ENCODE results near the gene PTPN4.

PTPN4 gene

DNA sequence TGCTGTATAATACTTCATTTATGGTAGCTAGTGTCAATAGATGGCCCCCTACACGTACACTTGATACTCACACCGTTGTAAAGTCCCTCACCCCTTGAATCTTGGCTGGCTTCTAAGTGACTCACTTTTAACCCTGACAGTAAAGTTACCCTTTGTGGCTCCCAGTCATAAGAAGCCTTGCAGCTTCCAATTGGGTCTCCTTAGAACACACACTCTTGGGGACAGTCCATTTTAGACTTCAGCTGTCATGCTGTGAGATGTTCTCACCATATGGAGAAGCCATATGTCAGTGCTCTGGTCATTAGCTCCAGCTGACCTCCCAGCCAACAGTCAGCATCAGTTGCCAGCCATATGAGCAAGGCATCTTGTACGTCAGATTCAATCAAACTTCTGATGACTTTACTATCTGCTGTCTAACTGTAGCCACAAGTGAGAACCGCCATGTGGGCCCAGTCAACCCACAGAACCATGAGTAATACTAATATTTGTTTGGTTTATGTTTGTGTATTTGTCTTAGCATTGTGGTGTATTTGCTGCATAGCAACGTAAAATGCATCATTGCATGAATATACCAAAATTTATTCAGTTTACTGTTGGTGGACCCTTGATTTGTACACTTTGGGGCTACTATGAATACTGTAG lies 68.3 kb downstream of the PTPN4 start:
- TF ChIP-seq, protein P1, sequence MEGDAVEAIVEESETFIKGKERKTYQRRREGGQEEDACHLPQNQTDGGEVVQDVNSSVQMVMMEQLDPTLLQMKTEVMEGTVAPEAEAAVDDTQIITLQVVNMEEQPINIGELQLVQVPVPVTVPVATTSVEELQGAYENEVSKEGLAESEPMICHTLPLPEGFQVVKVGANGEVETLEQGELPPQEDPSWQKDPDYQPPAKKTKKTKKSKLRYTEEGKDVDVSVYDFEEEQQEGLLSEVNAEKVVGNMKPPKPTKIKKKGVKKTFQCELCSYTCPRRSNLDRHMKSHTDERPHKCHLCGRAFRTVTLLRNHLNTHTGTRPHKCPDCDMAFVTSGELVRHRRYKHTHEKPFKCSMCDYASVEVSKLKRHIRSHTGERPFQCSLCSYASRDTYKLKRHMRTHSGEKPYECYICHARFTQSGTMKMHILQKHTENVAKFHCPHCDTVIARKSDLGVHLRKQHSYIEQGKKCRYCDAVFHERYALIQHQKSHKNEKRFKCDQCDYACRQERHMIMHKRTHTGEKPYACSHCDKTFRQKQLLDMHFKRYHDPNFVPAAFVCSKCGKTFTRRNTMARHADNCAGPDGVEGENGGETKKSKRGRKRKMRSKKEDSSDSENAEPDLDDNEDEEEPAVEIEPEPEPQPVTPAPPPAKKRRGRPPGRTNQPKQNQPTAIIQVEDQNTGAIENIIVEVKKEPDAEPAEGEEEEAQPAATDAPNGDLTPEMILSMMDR (IDR thresholded peaks at IDR 0.05; ENCODE audit: low read depth, low read length, missing control alignments): no peak
- H3K4me3 ChIP-seq (ENCODE audit: low read depth, low read length): no peak overlapping the region
- DNase-seq (ENCODE audit: low read depth): no peak

DNA sequence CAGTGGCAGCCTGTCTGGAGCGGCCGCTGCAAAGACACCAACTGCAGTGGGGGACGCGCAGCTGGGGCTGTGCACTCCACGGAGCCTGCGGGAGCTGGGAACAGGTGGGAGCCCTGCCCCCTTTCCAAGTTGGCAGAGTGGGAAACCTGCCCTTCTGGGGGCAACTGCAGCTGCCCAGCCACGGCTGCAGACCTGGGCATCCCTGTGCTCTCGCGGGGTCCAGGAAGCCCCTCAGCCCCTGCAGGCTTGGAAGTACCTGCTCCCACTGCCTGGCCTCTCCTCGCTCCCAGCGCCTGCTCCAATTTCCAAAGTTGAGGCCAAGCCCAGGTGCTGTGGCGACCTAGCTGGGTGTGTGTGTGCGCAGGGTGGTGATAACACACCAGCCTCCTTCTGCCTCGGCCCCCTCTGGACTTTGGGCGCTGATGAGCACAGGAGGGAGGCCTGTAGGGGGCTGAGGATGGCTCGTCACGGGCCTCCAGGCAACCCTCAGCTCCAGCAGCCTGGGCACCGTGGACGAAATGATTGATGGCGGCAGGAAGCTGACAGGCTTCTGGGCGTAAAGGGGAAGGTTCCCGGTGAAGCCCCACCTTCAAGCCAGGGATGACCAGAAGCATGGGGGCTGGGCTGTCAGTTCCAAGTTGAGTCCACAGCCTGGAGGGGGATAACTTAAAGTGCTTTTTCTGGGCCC lies 76.9 kb downstream of the PTPN4 start:
- no peak overlapping the region for H3K4me3 ChIP-seq (ENCODE audit: low read depth, low read length)
- DNase-seq (ENCODE audit: low read depth): no peak

DNA sequence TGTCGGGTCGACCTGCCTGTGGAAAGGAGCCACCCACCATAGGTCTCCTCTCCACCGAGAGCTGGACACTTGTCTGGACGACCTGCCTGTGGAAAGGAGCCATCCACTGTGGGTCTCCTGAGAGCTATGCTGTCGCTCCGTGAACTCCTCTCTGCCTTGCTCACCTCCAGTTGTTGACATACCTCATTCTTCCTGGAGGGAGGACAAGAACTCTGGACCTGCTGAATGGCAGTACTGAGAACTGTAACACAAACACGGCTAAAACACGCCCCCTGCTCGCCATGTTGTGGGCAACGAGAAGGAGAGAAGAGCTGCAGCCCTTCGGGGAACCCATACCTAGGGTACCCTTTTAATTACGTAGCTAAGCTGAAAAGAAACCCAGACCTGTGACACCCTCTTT lies 77.6 kb downstream of the PTPN4 start:
- H3K4me3 ChIP-seq (ENCODE audit: low read depth, low read length): no peak overlapping the region
- TF ChIP-seq, protein P1 (IDR thresholded peaks at IDR 0.05; ENCODE audit: low read depth, low read length, missing control alignments): no peak
- no peak for DNase-seq (ENCODE audit: low read depth)

More for the DNA sequence above, 76.9 kb downstream of the PTPN4 start:
- TF ChIP-seq, protein P1 (IDR thresholded peaks at IDR 0.05; ENCODE audit: low read depth, low read length, missing control alignments): no peak

DNA sequence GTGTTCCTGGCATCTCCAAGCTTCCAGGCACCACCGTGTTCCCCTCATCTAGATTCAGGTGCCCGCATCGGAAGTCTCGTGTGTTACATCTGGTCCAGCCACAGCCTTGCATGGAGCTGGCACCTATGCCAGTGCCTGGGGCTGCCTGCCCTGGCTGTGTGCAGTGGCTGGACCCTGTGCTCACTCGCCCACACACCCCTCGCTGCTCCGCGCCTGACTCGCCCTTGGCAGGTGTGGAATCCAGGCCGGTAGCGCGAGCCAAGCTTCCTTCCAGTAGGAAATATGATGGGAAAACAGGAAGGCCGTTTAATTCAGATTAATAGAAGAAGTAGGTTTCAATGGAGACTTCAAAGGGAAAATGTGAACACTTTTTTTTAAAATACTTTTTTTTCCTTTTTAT lies 78.0 kb downstream of the PTPN4 start:
- no peak for DNase-seq (ENCODE audit: low read depth)
- no peak overlapping the region for H3K4me3 ChIP-seq (ENCODE audit: low read depth, low read length)
- TF ChIP-seq, protein P1 (IDR thresholded peaks at IDR 0.05; ENCODE audit: low read depth, low read length, missing control alignments): no peak

DNA sequence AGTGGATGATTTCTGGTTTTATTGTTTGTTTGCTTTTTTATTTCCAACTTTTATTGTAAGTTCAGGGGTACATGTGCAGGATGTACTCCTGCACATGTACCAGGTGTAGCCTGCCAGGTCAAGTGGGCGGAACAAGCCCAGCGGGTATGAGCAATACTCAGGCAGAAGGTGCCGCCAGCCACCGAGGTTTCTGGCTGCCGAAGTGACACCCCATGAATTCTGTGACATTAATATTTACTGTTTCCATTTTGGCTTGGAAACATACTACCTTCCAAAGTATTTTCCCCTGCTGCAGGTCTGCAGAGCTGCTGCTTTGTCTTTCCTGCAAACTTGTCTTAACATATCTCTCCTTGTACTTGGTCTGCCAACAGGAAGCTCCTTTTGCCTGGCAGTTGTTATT lies 78.5 kb downstream of the PTPN4 start:
- TF ChIP-seq, protein P1 (IDR thresholded peaks at IDR 0.05; ENCODE audit: low read depth, low read length, missing control alignments): no peak
- H3K4me3 ChIP-seq (ENCODE audit: low read depth, low read length): no peak overlapping the region
- DNase-seq (ENCODE audit: low read depth): no peak

DNA sequence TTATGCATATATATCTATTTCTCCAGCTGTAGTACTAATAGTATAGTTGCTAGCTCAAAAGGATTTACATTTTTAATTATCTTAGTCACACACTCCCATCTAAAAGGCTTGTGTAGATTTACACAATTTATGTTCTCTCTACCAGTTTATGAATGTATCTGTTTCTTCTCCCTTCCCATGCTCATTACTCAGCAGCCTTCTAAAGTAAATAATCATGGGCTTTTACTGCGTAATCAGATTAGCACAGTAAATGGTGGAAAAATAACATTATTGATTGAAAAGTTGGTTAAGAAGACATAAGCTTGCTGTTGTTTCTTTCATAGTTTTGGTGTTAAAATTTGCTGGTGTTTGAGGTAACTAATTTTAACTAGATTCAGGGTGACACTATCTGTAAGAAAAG lies 81.8 kb downstream of the PTPN4 start:
- TF ChIP-seq, protein P1 (IDR thresholded peaks at IDR 0.05; ENCODE audit: low read depth, low read length, missing control alignments): no peak
- no peak overlapping the region for H3K4me3 ChIP-seq (ENCODE audit: low read depth, low read length)
- DNase-seq (ENCODE audit: low read depth): no peak

DNA sequence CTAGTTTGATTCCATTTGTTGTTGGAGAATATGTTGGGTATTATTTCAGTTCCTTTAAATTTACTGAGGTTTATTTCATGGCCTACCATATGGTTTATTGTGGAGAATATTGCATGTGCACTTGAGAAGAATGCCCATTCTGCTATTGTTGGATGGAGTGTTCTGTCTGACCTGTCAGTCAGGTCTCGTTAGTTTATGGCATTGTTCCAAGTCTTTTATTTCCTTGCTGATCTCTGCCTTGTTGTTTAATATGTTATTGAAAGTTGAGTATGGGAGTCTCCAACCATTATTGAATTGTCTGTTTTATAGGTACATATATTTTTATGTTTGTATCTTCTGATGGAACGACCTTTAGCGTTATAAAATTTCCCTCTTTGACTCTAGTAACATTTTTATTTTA lies 86.3 kb downstream of the PTPN4 start:
- DNase-seq (ENCODE audit: low read depth): no peak
- TF ChIP-seq, protein P1 (IDR thresholded peaks at IDR 0.05; ENCODE audit: low read depth, low read length, missing control alignments): no peak
- no peak overlapping the region for H3K4me3 ChIP-seq (ENCODE audit: low read depth, low read length)
